Neural progenitor cell (in vitro differentiated cells): Measurements from ENCODE around the gene ZFP1.

ENCODE experiments used
- CTCF ChIP-seq: fragments of 200-600 bp; sonication (generic); IDR thresholded peaks from 2 replicates; pipeline ENCODE4 v1.5.1; 2017; ENCODE audit warnings: antibody characterized with exemption, mild to moderate bottlenecking
- EZH2 ChIP-seq: fragments of 200-600 bp; sonication (generic); IDR thresholded peaks from 2 replicates; pipeline ENCODE4 v1.6.1; 2017; ENCODE audit warnings: antibody characterized with exemption, mild to moderate bottlenecking, moderate library complexity

- no peak for TF ChIP-seq CTCF
- TF ChIP-seq EZH2 = no peak
Measured at GRCh38 chr16:75207831-75208230, 59.5 kb downstream of the ZFP1 start.
